PC-3 (cell line): ENCODE measurements around the gene EGFL7. TPM values are rescaled to one million over a fixed set of nuclear protein-coding genes. Genes with fewer than 3 reads are reported as not detected.

ENCODE experiments used
- ATAC-seq: fragments of 200-7000 bp; cut with Tn5 transposase; 2 replicates; pipeline ENCODE4 v1.9.1; 2020; ENCODE audit warnings: mild to moderate bottlenecking, moderate library complexity
- BruUV-seq: library from RNA; stranded (reverse); fragments of 400-500 nt; replicated peaks from 2 replicates; lab custom pipeline; 2021; lab: Mats Ljungman, UMichigan
- CTCF ChIA-PET: fragments of 300-600 bp; sonication (Branson Sonifier 250); formaldehyde crosslinking; loops from one replicate; lab custom pipeline; 2022; ENCODE audit warnings: antibody characterized with exemption; lab: Charles Lee
- POLR2A ChIA-PET: fragments of 300-600 bp; sonication (Branson Sonifier 250); formaldehyde crosslinking; loops from one replicate; lab custom pipeline; 2022; ENCODE audit warnings: antibody characterized with exemption; ENCODE audit not compliant: unreplicated experiment; lab: Charles Lee
- DNase-seq: peaks from one replicate; pipeline ENCODE4 v3.0.0-alpha.2; 2015
- H2AFZ ChIP-seq: fragments of 300-600 bp; sonication (generic); 2 replicates; pipeline ENCODE4 v1.6.0; 2016; ENCODE audit warnings: antibody characterized with exemption, low read length
- H3F3A ChIP-seq: fragments of 300-600 bp; sonication (generic); one replicate; pipeline ENCODE4 v1.6.0; 2017; ENCODE audit warnings: antibody characterized with exemption, low read length, control low read depth, mild to moderate bottlenecking; ENCODE audit not compliant: unreplicated experiment
- H3K27ac ChIP-seq: fragments of 300-600 bp; sonication (generic); 2 replicates; pipeline ENCODE4 v1.5.1; 2016; ENCODE audit warnings: mild to moderate bottlenecking, low read length
- H3K27me3 ChIP-seq: fragments of 300-600 bp; sonication (generic); 2 replicates; pipeline ENCODE4 v1.6.1; 2016; ENCODE audit warnings: low read length, mixed read lengths
- H3K36me3 ChIP-seq: fragments of 300-600 bp; sonication (generic); 2 replicates; pipeline ENCODE4 v1.6.1; 2016; ENCODE audit warnings: low read depth, mixed run types, low read length, mixed read lengths
- H3K4me1 ChIP-seq: fragments of 300-600 bp; sonication (generic); 2 replicates; pipeline ENCODE4 v1.5.1; 2016; ENCODE audit warnings: low read length; ENCODE audit not compliant: insufficient read depth
- H3K4me2 ChIP-seq: fragments of 300-600 bp; sonication (generic); 2 replicates; pipeline ENCODE4 v1.6.0; 2016; ENCODE audit warnings: low read length
- H3K4me3 ChIP-seq: fragments of 300-600 bp; sonication (generic); 2 replicates; pipeline ENCODE4 v1.5.1; 2016; ENCODE audit warnings: mild to moderate bottlenecking, low read length, mixed read lengths
- H3K79me2 ChIP-seq: fragments of 300-600 bp; sonication (generic); 2 replicates; pipeline ENCODE4 v1.6.1; 2017; ENCODE audit warnings: low read length, mixed read lengths
- H3K9ac ChIP-seq: fragments of 300-600 bp; sonication (generic); 2 replicates; pipeline ENCODE4 v1.6.0; 2016; ENCODE audit warnings: mild to moderate bottlenecking, low read length
- H3K9me2 ChIP-seq: fragments of 300-600 bp; sonication (generic); replicated peaks from 2 replicates; pipeline ENCODE4 v1.6.1; 2016; ENCODE audit warnings: mixed run types, low read length, mixed read lengths
- H3K9me3 ChIP-seq: fragments of 300-600 bp; sonication (generic); 2 replicates; pipeline ENCODE4 v1.6.1; 2016; ENCODE audit warnings: low read length, mixed read lengths
- H4K20me1 ChIP-seq: fragments of 300-600 bp; sonication (generic); 2 replicates; pipeline ENCODE4 v1.6.1; 2016; ENCODE audit warnings: low read length, mixed read lengths
- EZH2 ChIP-seq: fragments of 300-600 bp; sonication (generic); IDR thresholded peaks from one replicate; pipeline ENCODE4 v1.6.1; 2017; ENCODE audit warnings: antibody characterized with exemption, mild to moderate bottlenecking, low read length; ENCODE audit not compliant: unreplicated experiment
- EZH2phosphoT487 ChIP-seq: fragments of 300-600 bp; sonication (generic); IDR thresholded peaks from 2 replicates; pipeline ENCODE4 v1.6.1; 2018; ENCODE audit warnings: mild to moderate bottlenecking, antibody characterized with exemption, low read length, borderline replicate concordance
- intact Hi-C: fragments of 100-400 bp; cut with micrococcal nuclease; formaldehyde crosslinking; loops from 2 replicates; pipeline ENCODE4 v1.9.0; 2023
- total RNA-seq: library from RNA; depleted of rRNA; stranded (reverse); fragments of >200 nt; gene quantifications from 2 replicates; pipeline ENCODE4 v1.2.3, GENCODE V29; 2014
- TF ChIP-seq, protein P1 (sequence below): fragments of 300-600 bp; sonication (generic); conservative IDR thresholded peaks from 2 replicates; pipeline ENCODE4 v1.5.1; 2017; ENCODE audit warnings: antibody characterized with exemption, low read depth, mild to moderate bottlenecking, low read length

The EGFL7 gene
- total RNA-seq, 1 experiment from 2014 or later = 23.1 TPM

DNA sequence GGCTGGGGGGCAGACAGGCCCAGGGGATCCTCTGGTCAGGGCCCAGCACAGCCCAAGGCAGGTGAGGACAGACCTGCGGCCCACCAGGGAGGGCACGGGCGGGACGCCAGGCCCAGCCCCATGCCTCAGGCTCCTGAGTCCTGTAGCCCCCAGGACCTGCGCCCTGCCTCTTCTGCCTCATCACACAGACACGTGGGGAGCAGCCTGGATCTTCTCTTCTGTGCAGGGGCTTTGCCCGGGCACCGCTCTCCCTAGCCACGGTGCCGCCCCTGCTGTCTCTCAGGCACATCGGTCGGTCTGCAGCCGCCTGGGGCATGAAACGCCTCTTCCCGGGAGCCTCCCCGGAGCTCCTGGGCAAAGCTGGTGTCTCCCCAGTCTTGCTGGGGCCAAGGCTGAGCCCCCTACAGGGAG lies 40.2 kb upstream of the EGFL7 start:
- no peak for TF ChIP-seq EZH2phosphoT487
- TF ChIP-seq EZH2 = no peak
- TF ChIP-seq, protein P1, sequence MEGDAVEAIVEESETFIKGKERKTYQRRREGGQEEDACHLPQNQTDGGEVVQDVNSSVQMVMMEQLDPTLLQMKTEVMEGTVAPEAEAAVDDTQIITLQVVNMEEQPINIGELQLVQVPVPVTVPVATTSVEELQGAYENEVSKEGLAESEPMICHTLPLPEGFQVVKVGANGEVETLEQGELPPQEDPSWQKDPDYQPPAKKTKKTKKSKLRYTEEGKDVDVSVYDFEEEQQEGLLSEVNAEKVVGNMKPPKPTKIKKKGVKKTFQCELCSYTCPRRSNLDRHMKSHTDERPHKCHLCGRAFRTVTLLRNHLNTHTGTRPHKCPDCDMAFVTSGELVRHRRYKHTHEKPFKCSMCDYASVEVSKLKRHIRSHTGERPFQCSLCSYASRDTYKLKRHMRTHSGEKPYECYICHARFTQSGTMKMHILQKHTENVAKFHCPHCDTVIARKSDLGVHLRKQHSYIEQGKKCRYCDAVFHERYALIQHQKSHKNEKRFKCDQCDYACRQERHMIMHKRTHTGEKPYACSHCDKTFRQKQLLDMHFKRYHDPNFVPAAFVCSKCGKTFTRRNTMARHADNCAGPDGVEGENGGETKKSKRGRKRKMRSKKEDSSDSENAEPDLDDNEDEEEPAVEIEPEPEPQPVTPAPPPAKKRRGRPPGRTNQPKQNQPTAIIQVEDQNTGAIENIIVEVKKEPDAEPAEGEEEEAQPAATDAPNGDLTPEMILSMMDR = no peak
- no peaks in the 10 kb centered on the region for H3K27me3 ChIP-seq
- CTCF ChIA-PET = no interaction called here
- intact Hi-C loops = no loop called here
- H3K36me3 ChIP-seq = no peaks in the 10 kb centered on the region
- no peaks in the 10 kb centered on the region for H3K4me1 ChIP-seq
- H3K4me2 ChIP-seq = no peak overlapping the region
- no TSS peak for BruUV-seq
- DNase-seq = no peak
- H3K9me2 ChIP-seq = no peaks in the 10 kb centered on the region
- POLR2A ChIA-PET = no interaction called here
- ATAC-seq = no peak
- H3K9ac ChIP-seq = no peak overlapping the region
- no peak overlapping the region for H2AFZ ChIP-seq
- no peaks in the 10 kb centered on the region for H3K9me3 ChIP-seq
- no peak overlapping the region for H3K4me3 ChIP-seq
- H3F3A ChIP-seq = no peaks in the 10 kb centered on the region
- no peaks in the 10 kb centered on the region for H4K20me1 ChIP-seq
- no peak overlapping the region for H3K27ac ChIP-seq
- no peaks in the 10 kb centered on the region for H3K79me2 ChIP-seq

DNA sequence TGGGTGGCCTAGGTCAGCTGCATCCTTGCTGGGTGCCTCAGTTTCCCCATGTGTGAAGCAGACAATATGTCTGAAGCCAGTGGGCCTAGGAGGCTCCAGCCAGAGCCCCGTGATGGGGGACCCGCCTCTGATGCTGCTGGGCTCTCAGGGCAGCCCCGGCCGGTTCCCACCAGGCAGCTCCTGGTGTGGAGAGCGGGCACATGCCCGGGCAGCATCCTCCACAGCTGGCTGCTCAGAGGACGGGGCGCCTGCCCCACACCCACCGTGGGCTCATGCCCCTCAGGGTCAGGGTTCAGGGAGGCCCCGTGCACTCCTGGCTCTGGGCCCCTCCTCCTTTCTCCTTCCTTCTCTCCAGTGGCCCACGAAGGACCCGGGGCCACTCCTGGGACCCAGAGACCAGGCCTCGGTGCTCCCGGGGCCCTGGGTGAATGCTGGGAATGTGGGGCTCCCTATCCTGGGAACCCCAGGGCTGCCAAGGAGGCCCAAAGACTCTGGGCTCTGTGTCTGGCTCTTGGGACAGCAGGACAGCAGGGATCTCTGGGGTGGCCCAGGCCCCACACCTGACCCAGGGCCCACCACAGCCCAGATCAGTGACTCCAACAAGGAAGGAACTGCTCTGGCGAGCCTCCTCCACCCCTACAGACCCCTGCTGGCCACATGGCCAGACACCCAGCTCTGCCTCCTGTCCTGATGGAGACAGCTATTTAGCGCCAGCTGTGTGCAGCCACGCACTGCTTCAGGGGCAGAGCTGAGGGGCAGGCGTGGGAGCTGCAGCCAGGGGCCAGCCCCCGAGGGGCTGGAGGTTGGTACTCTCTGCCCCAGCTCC lies 39.5 kb upstream of the EGFL7 start:
- no TSS peak for BruUV-seq
- no peak overlapping the region for H3K4me3 ChIP-seq
- TF ChIP-seq EZH2 = no peak
- TF ChIP-seq EZH2phosphoT487 = no peak
- TF ChIP-seq, protein P1 = no peak
- no peaks in the 10 kb centered on the region for H3K9me2 ChIP-seq
- H3K36me3 ChIP-seq = no peaks in the 10 kb centered on the region
- no peaks in the 10 kb centered on the region for H3K9me3 ChIP-seq
- H3K4me1 ChIP-seq = no peaks in the 10 kb centered on the region
- no peak overlapping the region for H2AFZ ChIP-seq
- H3K9ac ChIP-seq = no peak overlapping the region
- H3K27ac ChIP-seq = no peak overlapping the region
- DNase-seq (no peak), ATAC-seq (no peak)
- no peaks in the 10 kb centered on the region for H3K79me2 ChIP-seq
- H3F3A ChIP-seq = no peaks in the 10 kb centered on the region
- no peak overlapping the region for H3K4me2 ChIP-seq
- ChIA-PET CTCF (no interaction called here), POLR2A (no interaction called here)
- intact Hi-C loops = no loop called here
- no peaks in the 10 kb centered on the region for H4K20me1 ChIP-seq
- H3K27me3 ChIP-seq = no peaks in the 10 kb centered on the region

DNA sequence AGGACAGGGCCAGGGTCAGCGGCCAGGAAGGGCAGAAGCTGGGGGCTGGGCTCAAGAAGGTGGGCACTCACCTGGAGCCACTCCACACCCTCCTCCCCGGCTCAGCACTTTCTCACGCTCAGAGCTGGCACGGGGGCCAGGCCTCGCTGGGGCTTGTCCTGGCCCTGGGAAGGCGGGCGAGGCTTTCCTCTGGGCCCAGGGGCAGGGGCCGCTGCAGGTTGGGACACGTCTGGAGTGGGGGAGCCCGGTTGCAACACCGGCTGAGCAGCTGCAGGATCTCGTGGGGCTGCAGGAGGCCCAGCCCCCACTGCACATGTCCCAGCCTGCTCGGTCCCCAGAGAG lies 38.9 kb upstream of the EGFL7 start:
- ATAC-seq (no peak), DNase-seq (no peak)
- Histone ChIP-seq H3K36me3 (no peaks in the 10 kb centered on the region), H3K79me2 (no peaks in the 10 kb centered on the region), H2AFZ (no peak overlapping the region), H3K4me3 (no peak overlapping the region), H3F3A (no peaks in the 10 kb centered on the region), H3K4me1 (no peaks in the 10 kb centered on the region), H3K4me2 (no peak overlapping the region), H3K9me3 (no peaks in the 10 kb centered on the region), H3K27ac (no peak overlapping the region), H3K9me2 (no peaks in the 10 kb centered on the region), H3K27me3 (no peaks in the 10 kb centered on the region), H4K20me1 (no peaks in the 10 kb centered on the region), H3K9ac (no peak overlapping the region)
- TF ChIP-seq EZH2 (no peak), EZH2phosphoT487 (no peak)
- TF ChIP-seq, protein P1 = no peak
- BruUV-seq = no TSS peak
- CTCF ChIA-PET = no interaction called here
- POLR2A ChIA-PET = no interaction called here
- intact Hi-C loops = no loop called here
